KOPT-K1 (cell line): ENCODE measurements around the gene DPYD.

ENCODE experiments used
- H3K27ac ChIP-seq: fragments of 200-600 bp; sonication (generic); 2 replicates; pipeline ENCODE4 v1.5.1; 2016; ENCODE audit warnings: antibody characterized with exemption, mild to moderate bottlenecking, low read depth, low read length; ENCODE audit not compliant: poor library complexity, severe bottlenecking
- H3K36me3 ChIP-seq: fragments of 200-600 bp; sonication (generic); 2 replicates; pipeline ENCODE4 v1.5.1; 2017; ENCODE audit warnings: antibody characterized with exemption, mild to moderate bottlenecking, low read length, moderate library complexity; ENCODE audit not compliant: insufficient read depth
- H3K9me3 ChIP-seq: fragments of 200-600 bp; sonication (generic); 2 replicates; pipeline ENCODE4 v1.5.1; 2017; ENCODE audit warnings: antibody characterized with exemption, low read length, mild to moderate bottlenecking; ENCODE audit not compliant: insufficient read depth, poor library complexity, severe bottlenecking

The DPYD gene

GRCh38 chr1:97758541-97759057 is 162.2 kb downstream of the DPYD start:
- Histone ChIP-seq H3K9me3 (peaks cover 15% of the 10 kb centered on the region), H3K36me3 (peaks cover 4% of the 10 kb centered on the region; the same call in 1 of the 2 replicates), H3K27ac (no peak overlapping the region)

GRCh38 chr1:97745912-97746311 is 174.9 kb downstream of the DPYD start:
- no peak overlapping the region for H3K27ac ChIP-seq
- H3K36me3 ChIP-seq: no peaks in the 10 kb centered on the region
- H3K9me3 ChIP-seq: no peaks in the 10 kb centered on the region

GRCh38 chr1:97744977-97745376 is 175.9 kb downstream of the DPYD start:
- Histone ChIP-seq H3K27ac (no peak overlapping the region), H3K36me3 (no peaks in the 10 kb centered on the region), H3K9me3 (no peaks in the 10 kb centered on the region)

- no peaks in the 10 kb centered on the region for H3K36me3 ChIP-seq
- H3K9me3 ChIP-seq: no peaks in the 10 kb centered on the region
- H3K27ac ChIP-seq: no peak overlapping the region
These were observed 177.7 kb downstream of the DPYD start for GRCh38 chr1:97743129-97743528.

GRCh38 chr1:97740891-97741290 is 179.9 kb downstream of the DPYD start:
- no peaks in the 10 kb centered on the region for H3K36me3 ChIP-seq
- H3K27ac ChIP-seq: no peak overlapping the region

GRCh38 chr1:97739596-97740103 is 181.2 kb downstream of the DPYD start:
- H3K36me3 ChIP-seq: no peaks in the 10 kb centered on the region
- no peak overlapping the region for H3K27ac ChIP-seq
- no peaks in the 10 kb centered on the region for H3K9me3 ChIP-seq

More at GRCh38 chr1:97740891-97741290, 179.9 kb downstream of the DPYD start:
- no peaks in the 10 kb centered on the region for H3K9me3 ChIP-seq

GRCh38 chr1:97738270-97738669 is 182.6 kb downstream of the DPYD start:
- no peak overlapping the region for H3K27ac ChIP-seq

GRCh38 chr1:97730271-97730670 is 190.6 kb downstream of the DPYD start:
- Histone ChIP-seq H3K9me3 (no peaks in the 10 kb centered on the region), H3K27ac (no peak overlapping the region), H3K36me3 (no peaks in the 10 kb centered on the region)

More at GRCh38 chr1:97738270-97738669, 182.6 kb downstream of the DPYD start:
- H3K36me3 ChIP-seq: no peaks in the 10 kb centered on the region
- H3K9me3 ChIP-seq: no peaks in the 10 kb centered on the region

- H3K36me3 ChIP-seq: no peaks in the 10 kb centered on the region
- H3K9me3 ChIP-seq: peaks cover 6% of the 10 kb centered on the region
- H3K27ac ChIP-seq: no peak overlapping the region
These were observed 192.4 kb downstream of the DPYD start for GRCh38 chr1:97728436-97728835.

- H3K36me3 ChIP-seq: no peaks in the 10 kb centered on the region
- no peak overlapping the region for H3K27ac ChIP-seq
- peaks cover 6% of the 10 kb centered on the region for H3K9me3 ChIP-seq
These were observed 193.8 kb downstream of the DPYD start for GRCh38 chr1:97727029-97727428.

- peaks cover 6% of the 10 kb centered on the region for H3K9me3 ChIP-seq
These were observed 194.4 kb downstream of the DPYD start for GRCh38 chr1:97726386-97726785.

GRCh38 chr1:97721221-97721620 is 199.6 kb downstream of the DPYD start:
- peaks cover 6% of the 10 kb centered on the region for H3K9me3 ChIP-seq
- H3K36me3 ChIP-seq: peaks cover 24% of the 10 kb centered on the region
- H3K27ac ChIP-seq: no peak overlapping the region

More at GRCh38 chr1:97726386-97726785, 194.4 kb downstream of the DPYD start:
- H3K27ac ChIP-seq: no peak overlapping the region
- H3K36me3 ChIP-seq: 0 out of 2 replicates have a peak, but pooled peaks cover under 1% of the 10 kb centered on the region

- H3K9me3 ChIP-seq: no peaks in the 10 kb centered on the region
- no peaks in the 10 kb centered on the region; the same call in 1 of the 2 replicates for H3K36me3 ChIP-seq
- no peak overlapping the region for H3K27ac ChIP-seq
These were observed 207.9 kb downstream of the DPYD start for GRCh38 chr1:97712980-97713379.

GRCh38 chr1:97711858-97712257 is 209.0 kb downstream of the DPYD start:
- no peak overlapping the region for H3K27ac ChIP-seq
- no peaks in the 10 kb centered on the region for H3K9me3 ChIP-seq
- H3K36me3 ChIP-seq: no peaks in the 10 kb centered on the region

- Histone ChIP-seq H3K36me3 (peaks cover 6% of the 10 kb centered on the region; the same call in 1 of the 2 replicates), H3K9me3 (no peaks in the 10 kb centered on the region), H3K27ac (no peak overlapping the region)
These were observed 227.2 kb downstream of the DPYD start for GRCh38 chr1:97693601-97694000.

GRCh38 chr1:97691325-97691724 is 229.5 kb downstream of the DPYD start:
- no peak overlapping the region for H3K27ac ChIP-seq
- H3K9me3 ChIP-seq: no peaks in the 10 kb centered on the region
- peaks cover 17% of the 10 kb centered on the region; the same call in 1 of the 2 replicates for H3K36me3 ChIP-seq
